HG03354 (cell line): ENCODE results near the gene NWD2.
A peak's percentile ranks its signal among the peaks of the same experiment; 100 is the strongest.

Experiments used
- ATAC-seq: cut with Tn5 transposase; IDR thresholded peaks from one replicate; pipeline ENCODE4 v1.9.1; 2021; ENCODE audit warnings: mild to moderate bottlenecking; ENCODE audit not compliant: unreplicated experiment, poor library complexity, severe bottlenecking

The NWD2 gene

GRCh38 chr4:37279894-37280592, 35.5 kb downstream of the NWD2 start:
- no peak for ATAC-seq

- ATAC-seq, result no peak
These were observed 54.9 kb downstream of the NWD2 start for GRCh38 chr4:37299468-37299867.

GRCh38 chr4:37304612-37305011, 60.1 kb downstream of the NWD2 start:
- ATAC-seq, result no peak

DNA sequence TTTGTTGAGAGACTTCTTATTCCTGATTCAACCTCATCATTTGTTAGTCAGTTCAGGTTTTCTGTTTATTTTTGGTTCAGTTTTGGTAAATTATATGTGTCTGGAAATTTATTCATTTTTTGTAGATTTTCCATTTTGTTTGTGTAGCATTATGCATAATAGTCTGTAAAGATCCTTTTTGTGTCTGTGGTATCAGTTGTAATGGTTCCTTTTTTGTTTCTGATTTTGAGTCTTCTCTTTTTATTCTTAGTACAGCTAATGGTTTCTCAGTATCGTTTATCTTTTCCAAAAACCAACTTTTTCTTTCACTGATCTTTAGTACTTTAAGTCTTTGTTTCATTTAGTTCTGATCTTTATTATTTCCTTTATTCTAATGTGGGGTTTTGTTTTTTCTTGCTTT, 61.4 kb downstream of the NWD2 start:
- no peak for ATAC-seq

- ATAC-seq, result no peak
These were observed 72.6 kb downstream of the NWD2 start for GRCh38 chr4:37317104-37317643.

GRCh38 chr4:37320513-37321235, 76.1 kb downstream of the NWD2 start:
- no peak for ATAC-seq

DNA sequence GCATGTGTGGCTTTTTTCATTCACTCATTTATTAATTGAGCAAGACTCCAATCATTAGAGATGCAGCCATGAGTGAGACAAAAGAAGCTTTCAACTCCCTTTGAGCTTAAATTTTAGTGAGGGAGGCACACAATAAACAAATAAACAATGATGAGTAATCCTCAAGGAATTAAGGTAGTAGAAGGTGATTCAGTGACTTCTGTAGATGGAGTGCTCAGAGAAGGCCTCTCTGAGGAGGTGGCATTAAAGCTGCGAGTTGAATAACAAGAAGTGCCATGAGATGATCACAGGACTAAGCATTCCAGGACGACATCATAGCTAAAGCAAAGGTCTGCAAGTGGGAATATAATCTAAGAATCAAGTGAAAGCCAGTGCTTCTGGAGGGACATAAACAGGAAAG, 77.6 kb downstream of the NWD2 start:
- no peak for ATAC-seq

DNA sequence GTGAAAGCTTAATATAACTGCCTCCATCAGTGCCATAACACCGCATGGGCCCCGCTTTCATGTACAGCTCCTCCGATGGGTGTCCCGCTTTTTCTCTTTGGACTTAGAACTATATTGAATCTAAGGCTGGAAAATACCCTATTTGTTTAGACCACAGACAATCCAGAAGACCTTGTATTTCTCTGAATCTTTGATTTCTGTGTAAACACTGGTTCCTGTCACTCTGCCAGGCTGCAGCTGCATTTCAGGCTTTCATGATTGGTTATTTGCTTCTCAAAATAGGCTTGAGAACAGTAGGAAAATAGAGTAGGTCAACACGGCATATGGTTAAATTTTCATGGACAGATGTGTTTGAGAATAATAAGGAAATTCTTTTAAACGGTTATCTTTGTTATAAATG, 80.0 kb downstream of the NWD2 start:
- ATAC-seq, result no peak

- ATAC-seq, result no peak
These were observed 82.3 kb downstream of the NWD2 start for GRCh38 chr4:37326852-37327251.

- ATAC-seq, result no peak
These were observed 94.4 kb downstream of the NWD2 start for GRCh38 chr4:37338972-37339371.

- no peak for ATAC-seq
These were observed 114.2 kb downstream of the NWD2 start for GRCh38 chr4:37358748-37359147.

DNA sequence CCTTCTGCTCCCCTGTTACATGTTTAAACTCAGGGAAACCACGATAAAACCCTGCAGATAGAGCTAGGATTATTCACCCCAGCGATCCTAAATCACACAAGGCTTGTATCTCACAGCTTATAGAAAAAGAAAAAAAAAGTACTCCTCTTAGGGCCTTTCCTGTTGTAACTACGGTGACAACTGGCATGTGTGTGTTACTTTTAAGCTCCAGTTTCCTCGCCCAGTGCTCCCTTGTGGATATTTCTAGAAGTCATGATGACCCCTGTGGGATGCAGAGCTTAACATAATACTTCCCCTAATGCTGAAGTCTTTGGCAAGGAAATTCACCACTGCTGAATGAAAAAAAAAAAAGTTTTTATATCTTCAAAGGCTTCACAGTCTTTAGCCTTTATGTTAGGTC, 114.7 kb downstream of the NWD2 start:
- ATAC-seq, result no peak

GRCh38 chr4:37365888-37366287, 121.3 kb downstream of the NWD2 start:
- no peak for ATAC-seq

DNA sequence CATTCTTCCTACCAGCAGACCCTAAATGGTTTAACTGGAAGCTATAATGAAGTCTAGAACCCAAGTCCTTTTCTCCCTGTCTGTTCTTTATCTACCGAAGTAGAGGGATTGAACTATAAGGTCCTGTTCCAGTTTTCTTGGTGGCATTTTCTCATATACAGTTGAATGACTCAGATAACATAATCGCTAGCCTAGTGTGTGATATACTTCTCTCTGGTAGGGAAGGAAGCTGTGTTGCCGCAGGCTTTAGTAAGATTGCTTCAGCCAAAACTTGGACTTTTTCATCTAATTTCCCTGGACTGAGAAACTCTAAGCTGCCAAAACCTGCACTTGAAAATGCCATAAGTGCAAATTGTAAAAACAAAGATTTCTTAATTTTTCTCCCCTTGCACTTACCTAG, 123.4 kb downstream of the NWD2 start:
- ATAC-seq, result no peak

- no peak for ATAC-seq
These were observed 125.5 kb downstream of the NWD2 start for GRCh38 chr4:37370052-37370451.

- no peak for ATAC-seq
These were observed 136.6 kb downstream of the NWD2 start for GRCh38 chr4:37381040-37381668.

- ATAC-seq, result peak; percentile 82
These were observed 139.2 kb downstream of the NWD2 start for GRCh38 chr4:37383579-37384229.

DNA sequence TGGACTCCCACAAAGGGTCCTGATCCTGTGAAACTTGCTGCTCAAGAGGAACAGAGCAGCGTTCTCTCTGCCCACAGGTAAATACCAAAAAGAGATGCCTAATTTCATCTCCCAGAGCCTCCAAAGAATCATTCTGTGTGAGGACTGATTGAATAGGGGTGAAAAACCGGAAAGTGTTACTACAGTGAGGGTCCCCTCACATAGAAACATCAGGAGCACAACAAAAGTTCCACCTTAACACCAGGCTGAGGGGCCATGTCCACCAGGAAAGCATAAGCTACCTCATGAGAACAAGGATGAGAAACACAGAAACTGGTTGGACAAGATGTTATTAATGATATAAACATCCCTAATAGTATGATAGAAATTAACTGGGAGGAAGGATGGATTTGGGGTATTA, 140.9 kb downstream of the NWD2 start:
- no peak for ATAC-seq

- no peak for ATAC-seq
These were observed 144.3 kb downstream of the NWD2 start for GRCh38 chr4:37388681-37389365.

DNA sequence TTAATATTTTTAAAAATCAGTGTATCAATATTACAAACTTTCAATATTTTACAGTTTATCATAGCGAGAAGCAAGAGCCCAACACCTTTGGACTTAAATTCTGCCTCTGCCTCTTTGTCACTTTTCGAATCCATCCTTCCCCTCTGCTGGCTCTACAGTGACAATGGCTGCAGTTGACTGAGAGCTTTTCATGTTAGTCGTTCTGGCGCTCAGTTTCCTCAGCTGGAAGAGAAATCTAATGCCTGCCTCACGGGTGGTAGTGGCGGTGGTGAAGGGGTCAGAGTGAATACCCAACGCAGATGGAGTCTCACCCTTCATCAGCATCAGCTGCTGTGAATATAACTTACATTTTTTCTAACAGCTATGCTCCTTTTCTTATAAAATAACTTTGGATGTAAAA, 144.8 kb downstream of the NWD2 start:
- ATAC-seq, result no peak
